Esophagus muscularis mucosa (tissue), 3 donors: ENCODE measurements around the gene INAVA.

Experiments
- CTCF ChIP-seq, 3 experiments: fragments of 200-600 bp in 2 of 3; fragments of 450-650 bp in 1 of 3; sonication (generic) in 2 of 3; IDR thresholded peaks; one replicate each; pipeline ENCODE4 v1.5.1; 2017 to 2019; ENCODE audit warnings: antibody characterized with exemption in 3 of 3, mild to moderate bottlenecking in 2 of 3, moderate library complexity in 1 of 3
- POLR2A ChIP-seq: fragments of 450-650 bp; IDR thresholded peaks from one replicate; pipeline ENCODE4 v1.6.1; 2017; ENCODE audit warnings: antibody characterized with exemption, moderate library complexity, mild to moderate bottlenecking, low read depth
- POLR2AphosphoS5 ChIP-seq, 2 donors: sonication (generic); formaldehyde crosslinking; IDR thresholded peaks; one replicate each; pipeline ENCODE4 v1.6.1; 2017; ENCODE audit warnings: antibody characterized with exemption in 2 of 2

GRCh38 chr1:200938955-200939354, 44.3 kb downstream of the INAVA start:
- TF ChIP-seq POLR2A, result no peak
- no peak for TF ChIP-seq CTCF (IDR thresholded peaks at IDR 0.05)
- no peak for TF ChIP-seq POLR2AphosphoS5 (IDR thresholded peaks at IDR 0.05)
